Measurements from ENCODE around the gene SLC2A2.

SLC2A2 gene

GRCh38 chr3:171028025-171028778 is 1.7 kb upstream of the SLC2A2 start:
- DNase-seq: peak; percentile 46 to 58

DNA sequence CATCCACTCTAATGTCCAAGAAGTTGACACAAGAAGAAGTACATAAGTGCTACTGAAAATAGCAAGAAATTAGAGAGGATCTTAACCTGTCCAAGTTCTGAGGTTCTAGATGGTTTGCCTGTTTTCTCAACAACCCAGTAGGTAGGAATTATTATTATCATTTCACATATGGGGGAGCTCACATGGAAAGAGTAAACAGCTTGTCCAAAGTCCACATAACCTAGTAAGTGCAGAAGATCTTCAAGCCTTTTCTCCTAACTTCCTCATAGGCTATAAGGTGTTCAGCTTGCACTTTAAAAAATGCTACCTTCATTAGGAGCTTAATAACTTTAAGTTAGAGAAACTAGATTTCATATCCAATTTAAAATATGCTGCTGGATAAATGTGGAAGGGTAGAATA is 3.0 kb downstream of the SLC2A2 start:
- no peak for DNase-seq

DNA sequence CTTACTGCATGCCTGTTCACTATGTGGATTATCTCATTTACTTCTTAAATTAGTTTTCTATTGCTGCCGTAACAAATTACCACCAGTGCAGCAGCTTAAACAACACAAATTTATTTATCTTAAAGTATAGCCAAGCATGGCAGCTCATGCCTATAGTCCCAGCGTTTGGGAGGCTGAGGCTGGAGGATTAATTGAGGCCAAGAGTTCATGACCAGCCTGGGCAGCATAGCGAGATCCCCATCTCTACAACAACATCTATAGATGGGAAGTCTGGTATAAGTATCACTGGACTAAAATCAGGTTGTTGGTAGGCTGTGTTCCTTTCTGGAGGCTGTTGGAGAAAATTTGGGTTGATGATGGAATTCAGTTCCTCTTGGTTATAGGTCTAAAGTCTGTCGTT is 5.1 kb downstream of the SLC2A2 start:
- DNase-seq: no peak

DNA sequence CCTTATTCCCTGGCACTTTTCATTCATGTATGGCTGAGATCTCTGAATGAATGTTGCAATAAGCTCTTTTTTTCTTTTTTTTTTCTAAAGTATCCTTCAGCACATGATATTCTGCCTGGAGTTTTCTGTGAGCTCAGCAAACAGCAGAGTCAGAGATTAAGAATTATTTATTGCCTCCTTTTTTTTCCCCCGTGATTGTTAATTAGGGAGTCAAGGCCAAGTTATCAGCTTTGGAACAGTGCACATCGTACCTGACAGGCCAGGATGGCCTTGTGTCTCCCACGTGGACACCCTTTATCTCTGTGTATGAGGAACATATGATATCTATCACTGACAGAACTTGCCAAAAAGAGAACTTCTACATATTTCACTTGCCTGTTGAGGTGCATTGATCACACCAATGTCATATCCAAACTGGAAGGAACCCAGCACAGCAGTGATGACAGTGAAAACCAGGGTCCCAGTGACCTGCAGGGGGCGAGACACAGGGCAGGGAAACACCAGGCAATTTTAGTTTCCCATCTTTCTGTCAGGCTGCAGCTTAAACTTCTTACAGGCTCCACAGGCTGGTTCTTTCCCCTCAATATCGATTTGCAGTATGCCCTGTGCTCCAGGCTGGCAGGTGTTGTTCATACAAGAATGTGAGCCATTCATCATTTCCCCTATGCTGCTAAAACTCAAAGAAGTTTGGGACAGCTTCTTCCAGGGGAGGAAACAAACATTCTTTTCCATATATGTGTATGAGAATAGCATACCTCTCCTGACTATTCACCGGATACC is 8.2 kb downstream of the SLC2A2 start:
- no peak for DNase-seq

GRCh38 chr3:171013822-171014748 is 12.4 kb downstream of the SLC2A2 start:
- DNase-seq: no peak

- no peak for DNase-seq
These were observed 14.6 kb downstream of the SLC2A2 start for GRCh38 chr3:171011873-171012336.

GRCh38 chr3:171011109-171011872 is 15.2 kb downstream of the SLC2A2 start:
- no peak for DNase-seq

GRCh38 chr3:171007316-171007715 is 19.2 kb downstream of the SLC2A2 start:
- DNase-seq: no peak

GRCh38 chr3:171005648-171006047 is 20.9 kb downstream of the SLC2A2 start:
- DNase-seq: no peak

- no peak for DNase-seq
These were observed 24.4 kb downstream of the SLC2A2 start for GRCh38 chr3:171001957-171002694.

GRCh38 chr3:171001250-171001893 is 25.1 kb downstream of the SLC2A2 start:
- DNase-seq: no peak

GRCh38 chr3:171000281-171000680 is 26.2 kb downstream of the SLC2A2 start:
- DNase-seq: no peak

GRCh38 chr3:170999737-171000242 is 26.7 kb downstream of the SLC2A2 start:
- no peak for DNase-seq

- no peak for DNase-seq
These were observed 28.3 kb downstream of the SLC2A2 start for GRCh38 chr3:170997961-170998913.

GRCh38 chr3:170992854-170993253 is 33.7 kb downstream of the SLC2A2 start:
- DNase-seq: no peak

GRCh38 chr3:170991664-170992063 is 34.9 kb downstream of the SLC2A2 start:
- DNase-seq: no peak

DNA sequence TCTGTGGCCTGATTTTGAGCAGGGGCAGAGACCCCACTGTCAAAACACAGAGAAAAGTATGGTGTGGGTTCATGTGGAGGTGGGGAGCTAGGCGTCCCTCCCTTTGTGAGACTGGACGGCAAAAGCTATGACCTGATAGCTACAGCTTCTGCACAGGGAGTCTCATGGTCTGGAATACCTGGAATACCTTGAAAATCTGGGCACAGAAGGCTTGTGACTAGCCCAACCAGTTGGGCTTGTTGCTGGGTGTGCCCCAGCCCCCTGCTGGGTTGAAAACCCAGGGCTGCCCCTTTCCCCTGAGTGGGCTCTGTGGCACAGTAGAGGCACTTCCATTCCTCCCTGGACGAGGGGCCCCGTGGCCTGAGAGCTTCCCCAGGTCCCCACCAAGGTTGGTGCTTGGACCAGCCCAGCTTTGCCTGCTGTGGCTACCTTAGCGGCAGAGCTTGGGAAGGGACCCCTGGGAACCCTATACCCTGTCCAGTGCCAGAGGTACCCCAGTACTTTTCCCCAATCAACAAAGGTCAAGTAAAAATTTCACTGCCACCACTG is 37.3 kb downstream of the SLC2A2 start:
- DNase-seq: no peak

DNA sequence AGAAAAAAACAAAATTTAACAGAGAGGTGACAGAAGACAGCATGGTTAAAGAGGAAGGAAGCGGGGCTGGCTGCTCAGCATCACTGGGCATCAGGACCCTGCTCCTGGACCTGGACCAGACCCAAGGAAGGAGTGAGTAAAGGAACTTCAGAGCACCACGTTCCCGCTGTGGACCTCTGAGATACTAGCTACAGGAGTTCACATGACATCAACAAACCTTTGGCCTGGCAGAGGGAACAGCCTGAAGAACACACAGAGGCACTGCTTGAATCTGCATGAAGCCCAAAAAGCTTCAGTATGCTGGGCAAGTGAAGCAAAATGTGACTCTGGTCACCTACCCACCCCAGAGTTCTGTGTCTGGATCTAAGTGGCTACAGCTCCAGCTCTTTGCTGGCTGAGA is 38.1 kb downstream of the SLC2A2 start:
- DNase-seq: no peak

GRCh38 chr3:170985304-170985703 is 41.2 kb downstream of the SLC2A2 start:
- no peak for DNase-seq
